COLO829 (cell line): ENCODE data around the gene KIF4A.
"Not testable (repeated sequence)": the region's sequence is repeated elsewhere in the genome, so short reads cannot be mapped to it uniquely, and the experiment has no call there.

ENCODE experiments used
- DNase-seq: peaks from one replicate; pipeline ENCODE4 v3.0.0; 2012; ENCODE audit warnings: low spot score

Gene KIF4A

DNA sequence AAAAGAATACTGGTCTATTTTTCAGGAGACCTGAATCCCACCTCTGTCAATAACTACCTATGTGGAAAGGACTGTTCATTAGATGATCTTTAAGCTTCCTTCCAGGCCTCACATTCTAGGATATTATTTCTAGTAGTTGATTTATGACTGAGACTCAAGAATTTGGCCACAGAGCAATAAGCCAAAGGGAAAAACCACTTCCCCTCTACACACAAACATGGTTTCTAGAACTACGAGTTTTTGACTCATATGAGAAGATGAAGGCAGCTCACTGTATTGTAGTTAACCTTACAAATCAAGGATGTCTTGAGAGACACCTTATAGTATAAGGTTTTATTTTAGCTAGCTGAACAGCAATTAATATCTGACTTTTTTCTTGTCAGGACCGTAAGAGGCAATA lies 96.3 kb downstream of the KIF4A start:
- DNase-seq: no peak

- no peak for DNase-seq
Observed at GRCh38 chrX:70398899-70399298, 109.0 kb downstream of the KIF4A start.

DNA sequence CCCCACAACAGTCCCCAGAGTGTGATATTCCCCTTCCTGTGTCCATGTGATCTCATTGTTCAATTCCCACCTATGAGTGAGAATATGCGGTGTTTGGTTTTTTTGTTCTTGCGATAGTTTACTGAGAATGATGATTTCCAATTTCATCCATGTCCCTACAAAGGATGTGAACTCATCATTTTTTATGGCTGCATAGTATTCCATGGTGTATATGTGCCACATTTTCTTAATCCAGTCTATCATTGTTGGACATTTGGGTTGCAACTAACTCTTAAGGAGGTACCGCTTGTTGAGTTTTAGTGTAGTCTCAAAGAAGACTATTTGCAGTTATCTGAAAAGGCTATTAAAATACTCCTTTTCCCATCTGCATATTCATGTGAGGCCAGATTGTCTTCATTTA lies 110.3 kb downstream of the KIF4A start:
- DNase-seq: not testable (repeated sequence)

DNA sequence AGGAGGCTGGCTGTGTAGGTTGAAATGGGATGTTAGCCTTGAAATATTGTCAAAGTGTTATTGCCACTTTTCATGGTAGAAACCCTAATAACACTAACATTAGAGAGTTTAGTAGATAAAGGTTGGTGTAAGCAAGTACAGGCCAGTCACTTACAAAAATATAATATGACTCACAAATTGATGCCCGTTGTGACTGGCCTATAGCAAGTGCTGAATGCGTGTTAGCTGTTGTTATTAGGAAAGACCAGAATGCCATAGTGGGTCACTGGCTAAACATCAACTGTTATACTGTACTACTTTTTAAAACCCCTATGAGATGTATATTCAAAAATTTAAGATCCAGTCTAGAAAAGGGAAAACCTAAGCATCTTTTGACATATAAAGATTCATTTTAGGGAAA lies 112.8 kb downstream of the KIF4A start:
- DNase-seq: no peak

DNA sequence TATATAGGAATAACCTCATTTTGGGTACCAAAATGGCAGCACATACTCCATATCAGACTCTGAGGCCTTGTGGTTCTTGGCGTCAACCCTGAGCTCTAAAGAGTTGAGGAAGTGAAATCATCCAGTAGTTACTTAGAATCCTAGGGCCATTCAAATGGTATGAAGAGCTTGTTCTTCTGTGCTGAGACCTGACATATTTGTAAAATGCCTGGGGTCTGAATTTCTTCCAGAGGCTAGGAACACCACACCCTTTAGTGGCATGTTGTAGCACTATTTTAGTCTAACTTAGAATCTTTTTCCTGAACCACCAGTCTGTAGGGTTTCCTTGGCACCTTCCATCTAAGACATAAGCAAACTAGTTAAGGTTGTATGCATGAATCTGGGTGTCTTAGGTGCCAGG lies 115.1 kb downstream of the KIF4A start:
- no peak for DNase-seq

DNA sequence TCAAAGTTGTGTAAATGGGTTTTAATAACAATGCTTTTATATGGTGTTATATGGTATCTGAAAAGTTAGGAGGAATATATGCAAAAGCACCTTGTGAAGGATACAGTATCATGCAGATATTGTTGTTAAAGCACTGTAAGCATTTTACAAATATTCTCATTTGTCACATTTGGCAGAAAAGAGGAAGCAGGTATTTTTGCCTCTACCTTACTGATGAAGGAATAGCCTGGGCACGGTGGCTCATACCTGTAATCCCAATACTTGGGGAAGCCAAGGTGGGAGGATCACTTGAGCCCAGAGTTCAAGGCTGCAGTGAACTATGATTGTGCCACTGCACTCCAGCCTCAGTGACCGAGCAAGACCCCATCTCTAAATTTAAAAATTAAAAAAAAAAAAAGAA lies 121.0 kb downstream of the KIF4A start:
- no peak for DNase-seq

GRCh38 chrX:70411475-70411874 lies 121.6 kb downstream of the KIF4A start:
- DNase-seq: no peak

- no peak for DNase-seq
Observed at GRCh38 chrX:70421618-70422017, 131.7 kb downstream of the KIF4A start.

- no peak for DNase-seq
Observed at GRCh38 chrX:70422851-70423341, 133.0 kb downstream of the KIF4A start, which contains the start of gene GDPD2. TSS of gene GDPD2 (plus strand) at chrX:70423314. CDS start at chrX:70424985, 1,671 bp downstream.

- no peak for DNase-seq
Observed at GRCh38 chrX:70423936-70424675, 134.2 kb downstream of the KIF4A start.

DNA sequence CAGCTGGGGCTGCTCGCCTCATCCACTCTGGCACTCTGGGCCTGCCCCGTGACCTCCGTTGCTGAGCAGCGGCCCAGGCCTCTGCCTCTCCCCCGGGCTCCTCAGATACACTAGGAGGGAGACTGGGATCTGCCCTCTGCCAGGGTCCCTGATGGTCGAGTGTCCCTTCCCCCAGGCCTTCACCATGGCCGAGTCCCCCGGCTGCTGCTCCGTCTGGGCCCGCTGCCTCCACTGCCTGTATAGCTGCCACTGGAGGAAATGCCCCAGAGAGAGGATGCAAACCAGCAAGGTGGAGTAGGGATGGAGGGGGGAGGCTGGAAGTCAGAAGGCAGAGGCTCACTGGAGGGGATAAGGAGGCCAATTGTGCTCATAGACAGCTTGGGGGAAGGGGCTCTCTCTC lies 134.9 kb downstream of the KIF4A start:
- no peak for DNase-seq

GRCh38 chrX:70426286-70427278 lies 136.7 kb downstream of the KIF4A start:
- DNase-seq: no peak

DNA sequence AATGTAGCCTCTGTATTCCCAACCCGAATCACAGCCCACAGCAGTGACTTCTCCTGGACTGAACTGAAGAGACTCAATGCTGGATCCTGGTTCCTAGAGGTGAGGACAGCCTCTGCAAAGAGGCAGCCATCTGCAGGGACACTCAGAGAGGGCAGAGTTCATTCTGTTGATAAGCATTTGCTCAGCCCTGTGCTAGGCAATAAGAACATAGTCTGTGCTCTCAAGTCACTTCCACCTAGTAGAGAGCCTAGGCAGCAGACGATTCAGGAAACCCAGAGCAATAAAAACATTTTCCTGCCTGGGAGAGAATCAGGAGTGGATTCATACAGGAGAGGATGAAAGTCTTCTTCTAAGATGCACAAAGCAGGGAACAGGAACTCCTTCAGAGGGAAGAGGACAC lies 137.5 kb downstream of the KIF4A start:
- DNase-seq: no peak

DNA sequence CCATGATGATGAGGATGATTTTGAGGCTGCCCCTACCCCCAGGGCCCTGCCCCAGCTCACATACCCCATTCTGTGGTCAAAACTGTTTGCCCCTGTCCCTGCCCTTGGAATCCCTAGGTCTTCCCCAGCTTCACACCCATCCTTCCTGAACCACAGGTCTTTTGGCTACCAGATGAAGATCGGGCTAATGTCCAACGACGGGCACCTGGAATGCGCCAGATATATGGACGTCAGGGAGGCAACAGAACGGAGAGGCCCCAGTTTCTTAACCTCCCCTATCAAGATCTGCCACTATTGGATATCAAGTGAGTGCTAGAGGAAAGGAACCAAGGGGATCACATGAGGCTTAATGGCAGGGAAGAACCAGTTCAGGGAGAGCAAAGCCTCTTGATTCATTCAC lies 139.9 kb downstream of the KIF4A start:
- no peak for DNase-seq

DNA sequence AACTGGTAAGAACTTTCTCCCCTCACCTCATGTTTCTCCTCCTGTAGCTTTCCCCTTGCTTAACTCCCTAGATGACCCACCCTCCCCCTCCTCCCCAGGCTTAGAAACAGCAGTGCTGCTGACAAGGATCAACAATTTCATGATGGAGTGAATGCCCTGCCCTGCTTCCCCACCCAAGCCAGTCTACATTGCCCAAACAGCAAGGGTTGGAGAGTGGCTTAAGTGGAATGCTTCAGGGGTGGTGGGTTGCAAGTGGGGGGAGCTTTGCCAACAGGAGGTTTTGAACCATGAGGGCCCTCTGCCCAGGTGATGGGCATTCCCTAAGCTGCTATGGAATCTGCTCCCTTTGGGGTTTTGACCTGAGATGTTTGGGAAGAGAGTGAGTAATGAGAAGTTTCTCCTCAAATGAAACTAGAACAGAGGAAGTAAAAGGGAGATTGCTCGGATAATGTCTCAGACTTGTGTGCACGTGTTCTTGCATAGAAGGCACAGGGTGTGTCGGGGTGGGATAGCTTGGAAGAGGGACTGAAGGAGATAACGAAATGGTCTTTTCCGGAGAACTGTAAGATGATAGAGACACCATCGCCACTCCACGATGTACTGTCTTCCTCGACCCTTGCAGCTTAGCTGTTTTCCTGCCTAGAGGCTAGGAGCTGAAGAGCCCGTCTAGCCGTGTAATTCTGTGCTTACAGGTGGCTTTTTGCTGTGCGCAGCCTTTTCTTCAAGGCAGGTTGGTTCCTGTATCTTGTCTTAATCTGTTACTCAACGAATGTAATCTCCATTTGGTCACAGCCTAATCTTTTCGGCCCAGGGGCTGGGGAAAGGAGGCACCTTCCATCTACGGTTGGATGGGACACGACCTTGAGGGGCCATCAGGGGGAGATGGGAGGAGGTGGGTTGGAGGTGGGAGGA lies 143.3 kb downstream of the KIF4A start:
- no peak for DNase-seq

- DNase-seq: no peak
Observed at GRCh38 chrX:70433848-70434351, 144.0 kb downstream of the KIF4A start.

- DNase-seq: peak; percentile 95
Observed at GRCh38 chrX:70434352-70434866, 144.5 kb downstream of the KIF4A start.

DNA sequence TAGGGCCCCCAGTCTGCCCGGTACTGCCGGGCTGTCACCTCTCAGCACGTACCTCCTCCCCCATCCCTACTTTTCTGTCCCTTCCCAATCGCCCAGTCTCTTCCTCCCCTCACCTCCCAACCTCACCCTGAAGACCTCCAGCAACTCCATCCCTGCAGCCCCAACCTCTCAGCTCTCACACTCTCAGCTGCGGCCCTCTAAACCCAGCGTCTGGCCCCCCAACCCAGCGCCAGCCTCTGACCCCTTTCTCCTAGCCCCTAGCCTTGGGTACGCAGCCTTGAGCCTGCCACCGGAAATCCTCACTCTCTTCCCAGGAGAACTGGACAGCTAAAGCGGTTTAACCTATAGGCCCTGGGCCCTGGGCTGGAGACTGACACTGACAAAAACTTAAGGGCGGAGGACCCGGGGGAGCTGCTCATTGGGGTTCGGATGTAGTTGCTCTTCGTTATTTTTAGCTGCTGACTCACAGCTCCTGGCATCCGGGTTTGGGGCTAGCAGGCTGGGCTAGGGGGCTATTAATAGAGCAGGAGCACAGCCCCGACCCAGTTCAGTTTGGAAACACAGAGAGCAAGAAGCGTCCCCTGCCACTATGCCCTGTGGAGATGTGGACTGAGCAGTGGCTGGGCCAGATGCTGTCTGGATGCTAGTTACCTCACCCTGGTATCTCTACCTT lies 145.1 kb downstream of the KIF4A start:
- DNase-seq: no peak

- DNase-seq: no peak
Observed at GRCh38 chrX:70436343-70436742, 146.4 kb downstream of the KIF4A start.

DNA sequence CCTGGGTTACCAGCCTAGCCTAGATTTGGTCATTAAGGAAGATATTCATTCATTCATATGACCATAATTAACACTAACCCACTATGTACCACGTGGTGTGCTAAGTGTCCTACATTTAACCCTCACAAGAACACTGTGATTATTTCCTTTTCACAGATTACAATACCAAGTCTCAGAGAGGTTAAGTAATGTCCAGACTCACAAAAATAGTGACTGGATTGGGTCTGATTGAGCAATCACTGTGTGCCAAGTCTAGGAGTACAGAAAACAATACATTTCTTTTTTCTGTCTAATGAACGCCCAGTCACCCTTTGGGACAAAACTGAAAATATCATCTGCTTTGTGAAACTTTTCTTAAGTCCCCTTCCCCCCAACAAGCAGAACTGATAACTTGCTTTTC lies 147.1 kb downstream of the KIF4A start:
- no peak for DNase-seq
